Esophagus mucosa (tissue), 1 donor: Measurements from ENCODE around the gene FOXC1. TPM values are rescaled to one million over a fixed set of nuclear protein-coding genes. Genes with fewer than 3 reads are reported as not detected.
A peak's percentile ranks its signal among the peaks of the same experiment; 100 is the strongest.

Experiments
- ATAC-seq: fragments of 200-7000 bp; cut with Tn5 transposase; one replicate; pipeline ENCODE4 v1.9.1; 2020
- total RNA-seq: library from RNA; stranded (reverse); gene quantifications from one replicate; pipeline ENCODE4 v1.2.4, GENCODE V29; 2023
- donor health status: DM: yes; HTN: yes; CAD: no.

FOXC1 gene
- total RNA-seq, 1 donor from 2014 or later, result 6.5 TPM

- no peak for ATAC-seq
Measured at GRCh38 chr6:1600063-1600763, 9.5 kb upstream of the FOXC1 start.

GRCh38 chr6:1600764-1601157 lies 9.0 kb upstream of the FOXC1 start:
- no peak for ATAC-seq

GRCh38 chr6:1601158-1602048 lies 8.3 kb upstream of the FOXC1 start:
- no peak for ATAC-seq

GRCh38 chr6:1602049-1602713 lies 7.5 kb upstream of the FOXC1 start:
- no peak for ATAC-seq

- no peak for ATAC-seq
Measured at GRCh38 chr6:1603708-1604107, 6.0 kb upstream of the FOXC1 start.

- peak; percentile 80 for ATAC-seq
Measured at GRCh38 chr6:1604158-1605003, 5.3 kb upstream of the FOXC1 start.

- peak; percentile 3 for ATAC-seq
Measured at GRCh38 chr6:1605004-1605892, 4.5 kb upstream of the FOXC1 start.

- ATAC-seq, result no peak
Measured at GRCh38 chr6:1605893-1606779, 3.6 kb upstream of the FOXC1 start.

GRCh38 chr6:1606780-1607515 lies 2.8 kb upstream of the FOXC1 start:
- ATAC-seq, result no peak

- no peak for ATAC-seq
Measured at GRCh38 chr6:1607516-1608221, 2.0 kb upstream of the FOXC1 start.

- ATAC-seq, result no peak
Measured at GRCh38 chr6:1608222-1609040, 1.3 kb upstream of the FOXC1 start.

GRCh38 chr6:1609041-1609647 lies 571 bp upstream of the FOXC1 start:
- ATAC-seq, result no peak

GRCh38 chr6:1610497-1611321 lies 994 bp downstream of the FOXC1 start:
- peak; percentile 19 for ATAC-seq

GRCh38 chr6:1611322-1611571 lies 1.5 kb downstream of the FOXC1 start:
- ATAC-seq, result no peak

- ATAC-seq, result no peak
Measured at GRCh38 chr6:1611572-1612298, 2.0 kb downstream of the FOXC1 start.

GRCh38 chr6:1612299-1612973 lies 2.7 kb downstream of the FOXC1 start:
- no peak for ATAC-seq
